A549 treated with CORT108297 at 1 μM for 4 hours (cell line): ENCODE data around the gene ANXA1. TPM values are rescaled to one million over a fixed set of nuclear protein-coding genes. Genes with fewer than 3 reads are reported as not detected.

ENCODE experiments used
- total RNA-seq: library from RNA; stranded (reverse); fragments of 200-300 nt; extraction: Qiagen RNA extraction; gene quantifications from 5 replicates; pipeline ENCODE4 v1.2.3, GENCODE V29; 2022

Gene ANXA1
- total RNA-seq: 1,050 to 1,331 TPM (median 1,184 TPM) in 5 replicates

DNA sequence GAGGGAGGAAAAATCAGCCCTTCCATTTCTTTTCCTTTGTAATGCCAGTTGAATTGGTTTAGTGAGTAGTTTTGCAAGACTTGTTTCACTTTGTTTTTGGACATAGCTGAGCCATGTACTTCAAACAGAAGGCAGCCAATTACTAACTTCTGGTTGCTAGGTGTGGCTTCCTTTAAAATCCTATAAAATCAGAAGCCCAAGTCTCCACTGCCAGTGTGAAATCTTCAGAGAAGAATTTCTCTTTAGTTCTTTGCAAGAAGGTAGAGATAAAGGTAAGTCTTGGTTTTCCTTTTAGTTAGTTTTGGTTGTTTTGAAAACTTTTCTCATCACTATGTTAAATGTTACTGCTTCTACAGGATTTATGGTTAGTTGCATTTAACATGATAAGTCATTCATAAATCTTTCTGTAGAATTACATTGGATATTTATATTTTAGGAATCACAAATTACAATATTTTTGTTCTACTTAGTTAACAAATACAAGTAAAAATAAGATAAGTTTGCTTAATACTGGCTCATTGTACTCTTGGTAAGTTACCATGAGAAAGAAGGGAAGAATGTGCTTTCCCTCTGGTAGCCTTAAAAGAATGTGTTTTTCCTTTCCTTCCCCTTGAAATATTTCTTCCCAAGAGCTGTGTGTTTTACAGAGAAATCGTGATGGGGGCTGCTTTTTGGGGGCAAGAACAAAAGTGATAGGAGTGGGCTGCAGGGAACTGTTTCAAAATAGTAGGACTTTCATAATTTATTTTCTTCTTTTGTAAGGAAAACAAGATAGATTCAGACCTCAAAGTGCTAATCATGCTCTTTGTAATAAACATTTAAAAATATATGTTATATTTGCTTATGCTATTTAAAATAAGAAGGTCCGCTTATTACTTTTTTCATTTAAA, at the start of gene ANXA1:
TSS of gene ANXA1 (plus strand) at position 213 of the 890 bp plus-strand sequence. CDS start 6,671 bp downstream, outside the sequence.

Other genes starting within 250 kb of the ANXA1 start
- 4,385 to 6,290 TPM (median 5,173 TPM) in 5 replicates for gene ALDH1A1, start 198.8 kb upstream of the ANXA1 start, total RNA-seq